NCI-H1694 (cell line): ENCODE measurements around the gene C13orf46.
"Not testable (repeated sequence)": the region's sequence is repeated elsewhere in the genome, so short reads cannot be mapped to it uniquely, and the experiment has no call there.

Experiments
- DNase-seq: peaks from one replicate; lab custom pipeline; 2025; lab: John Stamatoyannopoulos, UW

Gene C13orf46

DNA sequence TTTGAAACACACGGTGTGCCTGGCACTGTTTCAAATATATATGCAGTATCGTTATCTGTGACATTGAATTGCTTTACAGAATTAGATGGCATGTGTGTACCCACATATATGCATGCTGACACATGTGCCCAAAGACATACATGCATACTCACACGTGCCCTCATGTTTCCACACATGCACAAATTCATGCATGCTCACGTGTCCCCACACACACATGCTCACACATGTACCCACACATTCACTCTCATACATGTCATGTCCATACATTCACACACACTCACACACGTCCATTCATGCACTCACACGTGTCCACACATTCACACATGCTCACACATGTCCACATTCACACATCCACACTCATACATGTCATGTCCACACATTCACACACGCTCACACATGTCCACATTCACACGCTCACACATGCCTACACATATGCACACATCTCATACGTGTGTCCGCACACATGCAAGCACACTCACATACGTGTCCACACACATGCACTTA is 17.9 kb upstream of the C13orf46 start:
- no peak for DNase-seq

DNA sequence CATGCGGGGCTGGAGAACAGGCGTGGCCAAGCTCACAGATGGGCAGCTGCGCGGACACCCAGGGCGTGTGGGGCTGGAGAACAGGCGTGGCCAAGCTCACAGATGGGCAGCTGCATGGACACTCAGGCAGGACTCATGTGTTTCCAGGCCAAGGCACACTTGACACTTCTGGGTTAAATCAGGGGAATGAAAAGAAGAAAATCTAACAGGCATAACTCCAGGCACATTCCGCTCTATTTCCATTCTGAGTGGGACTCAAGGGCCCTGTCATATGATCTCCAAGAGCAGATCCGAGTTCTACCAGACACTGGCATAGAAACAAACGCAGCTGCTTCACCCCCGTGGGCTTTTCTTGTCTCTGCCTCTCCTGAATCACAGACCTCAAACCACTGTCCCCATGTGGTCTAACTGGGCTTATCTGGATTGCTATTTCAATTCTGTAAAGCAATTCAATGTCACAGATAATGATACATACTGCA is 17.4 kb upstream of the C13orf46 start:
- DNase-seq: no peak

DNA sequence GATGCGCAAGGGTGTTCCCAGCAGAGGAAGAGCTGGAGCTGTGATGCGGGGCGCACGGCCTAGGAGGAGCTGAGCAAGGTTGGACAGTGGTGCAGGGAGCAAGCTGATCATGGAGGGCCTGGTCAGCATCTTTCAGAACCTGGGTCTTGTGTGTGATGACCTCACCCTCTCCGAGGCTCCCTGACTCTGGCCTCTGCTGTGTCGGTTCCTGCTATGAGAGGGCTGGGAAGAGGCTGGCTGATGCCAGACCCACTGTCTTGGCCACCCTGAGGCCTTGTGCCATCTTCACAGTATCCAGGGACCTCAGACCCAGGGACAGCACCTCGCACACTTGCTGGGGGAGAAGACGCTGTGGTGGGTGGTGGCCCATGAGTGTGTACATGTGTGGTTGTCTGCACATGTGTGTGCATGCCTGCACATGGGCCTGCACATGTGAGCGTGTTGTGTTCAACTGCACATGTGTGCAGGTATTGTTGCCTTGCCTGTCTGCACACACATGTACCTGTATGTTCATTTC is 16.5 kb upstream of the C13orf46 start:
- DNase-seq: no peak

DNA sequence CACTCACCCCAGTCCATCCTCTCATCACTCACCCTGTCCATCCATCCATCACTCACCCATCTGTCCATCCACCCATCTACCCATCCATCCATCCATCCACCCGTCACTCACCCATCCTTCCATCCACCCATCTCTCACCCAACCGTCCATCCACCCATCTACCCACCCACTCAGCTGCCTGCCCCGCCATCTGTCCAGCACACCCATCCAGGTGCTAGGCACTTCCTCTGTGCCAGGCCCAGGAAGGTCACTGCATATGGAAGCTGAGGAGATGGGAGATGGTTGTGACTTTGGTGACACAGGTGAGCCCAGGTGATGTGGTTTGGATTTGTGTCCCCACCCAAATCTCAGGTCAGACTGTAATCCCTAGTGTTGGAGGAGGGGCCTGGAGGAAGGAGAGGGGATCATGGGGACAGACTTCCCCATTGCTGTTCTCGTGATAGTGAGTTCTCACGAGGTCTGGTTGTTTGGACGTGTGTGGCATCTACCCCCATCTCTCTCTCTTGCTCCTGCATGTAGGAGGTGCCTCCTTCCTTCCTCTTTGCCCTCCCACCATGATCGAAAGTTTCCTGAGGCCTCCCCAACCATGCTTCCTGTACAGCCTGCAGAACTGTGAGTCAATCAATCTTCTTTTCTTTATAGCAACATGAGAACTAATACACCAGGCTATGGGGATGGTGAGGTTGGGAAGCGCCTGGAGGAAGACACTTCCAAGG is 15.9 kb upstream of the C13orf46 start:
- DNase-seq: no peak

DNA sequence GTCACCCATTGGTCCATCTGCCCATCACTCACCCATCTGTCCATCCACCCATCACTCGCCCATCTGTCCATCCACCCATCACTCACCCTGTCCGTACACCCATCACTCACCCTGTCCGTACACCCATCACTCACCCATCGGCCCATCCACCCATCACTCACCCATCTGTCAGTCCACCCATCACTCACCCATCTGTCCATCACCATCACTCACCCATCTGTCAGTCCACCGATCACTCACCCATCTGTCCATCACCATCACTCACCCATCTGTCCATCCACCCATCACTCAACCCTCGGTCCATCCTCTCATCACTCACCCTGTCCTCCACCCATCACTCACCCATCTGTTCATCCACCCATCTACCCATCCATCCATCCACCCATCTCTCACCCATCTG is 15.0 kb upstream of the C13orf46 start:
- not testable (repeated sequence) for DNase-seq

DNA sequence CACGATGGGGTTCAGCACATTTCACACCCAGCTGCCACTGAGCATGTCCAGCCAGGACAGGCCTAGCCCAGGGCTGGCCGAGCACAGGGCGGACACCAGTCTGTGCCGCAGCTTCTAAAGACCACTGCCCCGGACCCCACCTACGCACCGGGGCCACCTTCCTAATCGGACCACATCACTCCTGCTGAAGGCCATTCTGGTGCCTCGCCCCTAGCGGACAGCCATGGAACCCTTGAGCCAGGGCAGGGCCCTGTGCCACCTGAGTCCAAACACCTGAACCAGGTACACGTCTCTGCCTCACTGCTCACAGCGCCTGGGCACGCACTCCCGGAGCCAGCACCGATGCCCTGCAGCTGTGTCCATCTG is 8.4 kb upstream of the C13orf46 start:
- DNase-seq: no peak

DNA sequence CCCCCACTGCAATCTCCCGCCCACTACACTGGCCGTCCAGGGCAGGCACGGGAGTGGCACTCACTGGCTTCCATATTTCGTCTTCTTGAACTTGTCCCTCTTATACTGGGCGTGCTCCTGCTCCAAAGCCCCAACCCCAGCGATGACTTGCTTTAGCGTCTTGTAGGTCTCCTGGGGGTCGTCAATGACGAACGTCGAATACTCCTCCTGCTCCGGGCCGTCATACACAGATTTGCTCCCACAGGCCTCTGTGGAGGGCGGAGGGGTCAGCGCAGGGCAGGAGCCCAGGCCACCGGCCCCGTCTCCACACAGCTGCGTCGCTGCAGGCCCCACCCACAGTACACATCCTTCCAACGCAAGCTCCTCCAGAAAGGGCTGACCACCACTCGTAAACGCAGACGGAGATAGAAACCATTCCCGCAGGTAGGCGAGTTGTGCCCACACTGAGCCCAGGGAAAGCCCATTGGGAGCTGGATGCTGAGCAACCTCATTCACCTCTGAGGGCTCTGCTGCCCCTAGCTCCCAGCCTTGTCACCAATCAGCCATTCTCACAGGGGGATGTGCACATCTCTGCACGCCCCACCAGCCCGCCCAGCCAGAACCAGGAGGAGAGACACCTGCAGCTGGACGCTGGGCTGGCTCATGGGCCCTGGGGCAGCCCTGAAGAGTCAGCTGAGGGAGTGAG is 7.9 kb upstream of the C13orf46 start:
- no peak for DNase-seq

DNA sequence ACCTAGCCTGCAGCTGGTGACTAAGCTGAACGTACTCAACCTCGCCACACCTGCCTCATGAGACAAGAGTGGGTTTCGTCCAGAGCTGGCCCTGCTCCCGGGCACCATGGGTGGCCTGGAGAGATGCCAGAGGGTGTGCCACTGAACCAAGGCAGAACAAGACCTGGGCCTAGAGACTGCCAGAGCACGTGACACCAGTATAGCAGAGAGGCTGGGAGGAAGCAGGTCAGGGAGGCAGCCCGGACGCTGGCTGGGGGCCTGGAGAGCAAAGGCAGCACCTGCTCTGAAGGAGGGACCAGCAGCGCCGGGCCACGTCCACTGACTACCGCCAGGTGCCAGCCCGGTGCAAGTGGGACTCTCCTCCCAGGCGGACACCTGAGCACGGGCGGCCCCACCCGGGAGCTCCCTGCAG is 7.3 kb upstream of the C13orf46 start:
- peak; percentile 73 for DNase-seq

DNA sequence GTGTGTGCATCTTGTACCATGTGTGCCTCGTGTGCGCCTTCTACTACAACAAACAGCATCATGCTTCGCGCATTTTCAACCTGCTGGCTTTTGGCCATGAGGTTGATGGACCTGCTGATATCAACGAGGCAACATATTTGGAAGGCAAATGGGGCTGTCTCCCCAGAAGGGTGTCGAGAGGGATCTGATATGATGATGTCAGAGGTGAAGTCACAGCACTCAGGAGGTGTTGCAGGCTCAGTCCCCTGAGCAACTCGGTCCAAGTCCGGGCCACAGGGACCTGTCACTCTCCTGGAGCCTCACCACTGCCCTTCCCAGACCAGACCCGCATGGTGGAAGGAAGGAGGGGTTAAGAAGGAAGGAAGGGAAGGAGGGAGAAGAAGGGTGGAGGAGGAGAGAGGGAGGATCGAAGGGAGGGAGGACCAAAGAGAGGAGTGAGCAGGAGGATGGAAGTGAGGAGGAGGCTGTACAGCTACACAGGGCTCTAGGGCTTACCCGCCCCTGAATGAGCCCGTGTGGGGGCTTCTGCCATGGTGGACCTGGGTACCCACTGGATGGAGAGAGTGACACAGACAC is 6.7 kb upstream of the C13orf46 start:
- no peak for DNase-seq

DNA sequence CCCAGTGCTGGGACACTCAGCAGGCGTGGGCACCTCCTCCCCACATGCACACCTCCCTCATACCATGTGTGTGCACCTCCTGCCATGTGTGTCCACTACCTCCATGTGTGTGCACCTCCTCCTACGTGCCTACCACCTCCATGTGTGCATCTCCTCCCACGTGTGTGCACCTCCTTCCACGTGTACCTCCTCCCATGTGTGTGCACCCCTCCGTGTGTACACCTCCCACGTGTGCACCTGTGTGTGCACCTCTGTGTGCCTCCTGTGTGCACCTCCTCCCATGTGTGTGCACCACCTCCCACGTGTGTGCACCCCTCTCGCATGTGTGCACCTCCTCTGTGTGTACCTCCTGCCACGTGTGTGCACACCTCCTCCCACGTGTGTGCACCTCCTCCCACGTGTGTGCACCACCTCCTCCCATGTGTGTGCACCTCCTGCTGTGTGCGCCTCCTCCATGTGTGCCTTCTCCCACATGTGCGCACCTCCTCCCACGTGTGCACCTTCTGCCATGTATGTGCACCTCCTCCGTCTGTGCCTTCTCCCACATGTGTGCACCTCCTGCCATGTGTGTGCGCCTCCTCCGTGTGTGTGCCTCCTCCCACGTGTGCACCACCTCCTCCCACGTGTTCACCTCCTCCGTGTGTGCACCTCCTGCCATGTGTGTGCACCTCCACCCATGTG is 6.1 kb upstream of the C13orf46 start:
- DNase-seq: no peak

DNA sequence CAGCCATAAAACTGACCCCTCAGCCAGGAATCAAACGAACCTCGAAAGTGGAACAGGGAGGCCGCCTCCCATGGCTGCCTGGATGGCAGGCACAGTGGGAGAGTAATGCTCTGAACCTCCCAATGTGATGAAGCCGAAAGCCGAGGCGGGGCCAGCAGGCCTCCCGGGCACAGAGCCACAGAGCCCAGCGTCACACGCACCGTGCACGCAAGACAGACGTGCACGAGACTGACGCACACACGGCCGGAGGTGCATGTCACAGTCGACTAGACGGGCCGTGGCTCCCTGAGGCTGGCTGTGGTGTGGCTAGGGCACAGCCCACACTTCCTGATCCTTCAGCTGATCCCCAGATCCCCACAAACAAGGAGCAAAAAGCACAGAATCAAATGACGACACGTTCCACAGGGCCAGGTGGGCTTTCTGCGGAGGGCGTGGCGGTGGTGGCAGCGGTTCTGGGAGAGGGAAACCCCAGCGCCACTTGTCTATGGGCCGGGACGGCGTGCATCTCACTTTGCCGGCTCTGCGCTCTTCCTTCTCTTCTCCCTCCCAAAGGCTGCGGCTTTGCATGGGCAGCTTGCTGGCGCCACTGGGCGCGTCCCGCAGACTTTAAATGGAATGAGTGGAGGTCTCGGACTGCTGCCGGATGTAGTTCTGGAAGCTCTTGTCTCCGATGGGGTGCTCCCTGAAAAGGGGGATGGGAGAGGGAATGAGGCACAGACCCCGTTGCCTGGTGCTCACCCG is 5.0 kb upstream of the C13orf46 start:
- no peak for DNase-seq

DNA sequence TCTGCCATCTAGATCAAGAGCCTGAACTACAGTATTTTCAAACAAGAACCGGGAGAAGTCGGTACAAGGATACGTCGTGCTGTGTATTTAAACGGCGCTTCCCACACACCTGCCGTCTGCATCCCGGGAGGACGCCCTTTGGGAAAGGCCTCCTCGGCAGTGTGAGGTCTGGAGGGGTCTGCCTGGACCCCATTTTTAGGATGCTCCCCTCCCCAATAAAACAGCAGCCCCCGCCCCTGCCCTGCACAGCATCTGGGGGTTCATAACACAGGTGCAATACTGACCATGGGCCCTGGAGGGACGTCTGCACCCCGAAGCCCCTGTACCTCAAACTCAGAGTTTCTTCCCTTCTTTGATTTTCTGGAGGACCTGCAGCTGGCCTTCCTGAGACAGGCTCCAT is 4.1 kb upstream of the C13orf46 start:
- DNase-seq: no peak

DNA sequence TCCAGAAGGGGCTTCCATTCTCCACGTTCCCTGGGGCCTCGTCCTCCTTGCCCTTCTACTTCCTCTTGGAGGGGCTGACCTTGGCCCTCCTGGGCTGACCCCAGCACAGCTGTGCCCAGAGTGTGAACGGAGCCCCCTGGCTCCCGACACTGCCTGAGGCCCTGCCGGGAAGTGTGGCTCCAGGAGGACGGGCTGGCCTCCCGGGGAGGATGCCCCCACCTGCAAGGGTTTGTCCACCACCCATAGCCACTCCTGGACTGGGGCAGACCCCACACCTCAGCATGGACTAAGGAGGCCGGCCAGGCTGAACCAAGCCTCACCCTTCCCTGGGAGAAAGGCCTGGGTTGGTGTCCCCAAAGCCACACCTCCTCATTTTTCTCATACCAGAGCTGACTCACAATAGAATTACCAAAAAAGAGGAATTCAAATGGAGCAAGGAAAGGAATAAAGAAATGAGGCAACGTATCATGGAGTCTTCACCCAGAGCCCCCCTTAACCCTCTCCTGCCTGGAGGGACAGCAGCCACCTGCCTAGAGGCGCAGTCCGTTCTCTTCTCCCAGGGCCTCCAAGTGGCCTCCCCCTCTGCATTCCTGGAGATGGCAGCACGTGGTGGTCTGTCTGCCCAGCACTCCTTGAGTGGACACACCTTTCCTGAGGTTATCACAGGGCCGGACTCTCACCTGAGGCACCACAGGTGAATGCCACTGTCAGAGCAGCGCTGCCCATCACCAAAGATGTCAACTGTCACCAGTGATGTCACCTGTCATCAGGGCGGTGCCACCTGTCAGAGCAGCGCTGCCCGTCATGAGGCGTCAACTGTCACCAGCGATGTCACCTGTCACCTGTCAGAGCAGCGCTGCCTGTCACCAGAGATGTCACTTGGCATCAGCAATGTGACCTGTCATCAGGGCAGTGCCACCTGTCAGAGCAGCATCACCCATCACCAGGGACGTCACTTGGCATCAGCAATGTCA is 3.1 kb upstream of the C13orf46 start:
- DNase-seq: no peak

DNA sequence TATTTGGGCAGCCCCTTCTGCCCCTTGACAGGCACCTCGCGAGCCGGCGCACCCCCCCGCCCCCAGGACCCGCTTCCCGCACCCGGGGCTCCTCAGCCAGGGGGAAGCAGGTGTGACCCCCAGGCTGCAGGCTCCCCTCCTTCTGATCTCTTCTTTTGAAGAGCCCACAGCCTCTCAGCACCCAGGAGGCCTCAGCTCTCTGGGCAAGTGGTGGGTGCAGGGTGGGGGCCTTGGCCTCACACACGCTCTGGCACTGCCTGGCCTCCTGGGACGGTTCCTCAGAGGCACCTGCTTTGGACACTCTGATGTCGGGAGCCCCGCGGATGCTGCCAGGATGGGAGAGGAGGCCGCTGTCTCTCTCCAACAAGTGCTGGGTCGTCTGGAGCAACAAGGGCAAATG is 1.5 kb upstream of the C13orf46 start:
- no peak for DNase-seq

DNA sequence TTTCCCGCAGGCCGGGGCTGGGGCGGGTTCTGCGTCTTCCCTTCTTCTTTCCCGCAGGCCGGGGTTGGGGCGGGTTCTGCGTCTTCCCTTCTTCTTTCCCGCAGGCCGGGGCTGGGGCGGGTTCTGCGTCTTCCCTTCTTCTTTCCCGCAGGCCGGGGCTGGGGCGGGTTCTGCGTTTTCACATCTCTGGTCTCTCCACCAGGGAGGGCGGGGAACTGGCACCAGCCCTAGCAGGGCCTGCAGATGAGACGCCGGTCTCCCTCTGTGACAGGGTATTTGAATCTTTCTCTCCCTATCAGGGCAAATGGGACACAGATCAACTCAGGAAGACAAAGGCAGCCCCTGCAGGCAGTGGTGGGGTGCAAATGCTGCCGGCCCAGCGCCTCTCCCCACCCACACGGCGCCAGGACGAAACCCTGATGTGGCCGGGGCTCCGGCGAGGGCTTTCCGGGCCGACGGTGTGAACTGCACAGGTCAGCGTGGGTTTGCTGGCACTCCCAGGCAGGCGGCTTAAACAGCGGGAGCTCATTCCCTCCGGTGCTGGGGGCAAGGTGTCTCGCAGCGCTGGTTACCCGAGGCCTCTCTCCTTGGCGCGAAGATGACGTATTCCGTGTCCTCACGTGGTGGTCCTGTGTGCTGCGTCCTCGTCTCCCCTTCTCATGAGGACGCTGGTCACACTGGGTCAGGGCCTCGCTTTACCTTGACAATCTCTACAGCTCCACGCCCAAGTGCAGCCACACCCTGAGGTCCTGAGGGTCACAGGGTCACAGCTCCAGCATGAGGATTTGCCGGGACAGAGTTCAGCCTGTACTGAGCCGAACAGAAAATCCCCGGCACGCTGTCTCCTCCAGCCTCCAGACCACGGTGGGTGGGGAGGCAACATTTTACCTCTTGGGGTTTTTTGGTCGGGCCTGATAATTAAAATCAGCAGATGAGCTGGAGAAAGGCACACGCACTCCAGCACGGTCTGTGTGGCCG is 717 bp upstream of the C13orf46 start:
- no peak for DNase-seq

DNA sequence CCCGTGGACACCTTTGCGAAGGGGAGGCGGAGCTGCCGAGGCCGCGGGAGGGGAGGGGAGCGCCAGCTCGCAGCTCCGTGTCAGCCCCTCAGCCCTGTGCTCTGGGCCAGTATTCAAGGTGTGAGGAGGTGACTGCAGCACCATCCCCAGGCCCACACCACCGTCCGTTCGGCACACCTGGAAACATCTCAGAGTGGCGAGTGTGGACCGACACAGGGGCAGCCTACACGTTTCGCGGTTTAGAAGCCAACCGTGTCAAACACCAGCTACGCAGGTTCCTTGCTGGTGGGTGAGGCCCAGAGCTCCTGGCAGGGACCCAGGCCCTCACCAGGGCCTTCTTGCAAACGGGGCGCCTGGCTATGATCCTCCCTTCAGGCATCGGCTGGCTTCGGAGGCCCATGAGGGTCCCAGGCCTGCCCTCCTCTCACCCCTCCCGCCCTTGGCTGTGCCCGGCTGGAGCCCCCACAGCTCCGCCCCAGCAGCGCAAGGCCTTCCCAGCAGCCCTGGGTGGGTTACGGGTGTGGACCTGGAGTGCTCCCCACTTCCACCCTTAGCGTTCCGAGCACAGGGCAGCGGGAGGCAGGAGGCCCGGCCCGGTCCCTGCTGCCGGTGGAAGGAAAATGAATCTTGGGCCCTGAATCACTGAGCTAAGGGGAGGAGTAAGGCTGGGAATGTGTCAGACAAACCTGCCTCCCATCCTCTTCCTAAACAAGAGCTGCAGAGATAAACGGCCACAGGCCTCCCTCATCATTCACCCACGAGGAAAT is 1.2 kb downstream of the C13orf46 start:
- DNase-seq: no peak

DNA sequence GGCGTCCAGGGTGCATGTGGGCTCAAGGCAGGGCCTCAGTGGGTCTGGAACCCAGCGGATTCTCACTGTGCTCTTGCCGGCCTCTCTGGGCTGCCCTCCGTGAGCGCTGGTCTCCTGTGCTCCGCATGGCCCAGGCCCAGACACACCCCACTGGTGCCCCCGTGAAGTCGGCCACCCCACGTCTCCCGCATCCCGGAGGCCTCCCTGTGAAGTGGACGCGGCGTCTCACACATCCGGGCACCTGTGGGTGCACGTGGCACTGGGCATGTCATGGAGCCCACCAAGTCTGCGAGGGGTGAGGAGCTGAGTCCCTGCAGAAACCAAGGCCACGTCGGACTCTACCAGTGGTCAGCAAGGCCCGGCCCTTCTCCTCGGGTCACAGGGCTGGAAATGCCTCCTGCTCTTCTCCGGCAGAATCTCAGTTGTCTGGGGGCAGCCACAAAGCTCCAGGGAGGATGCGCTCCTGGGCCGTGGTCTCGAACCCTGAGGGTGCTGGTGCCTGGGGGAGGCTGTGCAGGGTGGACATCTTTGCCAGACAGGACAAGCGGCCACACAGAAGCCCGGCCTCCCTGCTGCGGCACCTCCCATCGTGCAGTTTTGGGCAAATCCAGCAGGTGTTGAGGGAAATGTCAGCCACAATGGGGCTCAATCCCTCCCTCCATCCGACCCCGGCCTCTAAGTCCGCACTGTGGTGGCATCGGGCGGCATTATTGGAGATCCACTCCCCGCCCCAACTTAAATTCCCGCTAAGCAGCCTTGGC is 2.2 kb downstream of the C13orf46 start:
- DNase-seq: no peak
